Measurements from ENCODE around the gene WWOX.

The WWOX gene

DNA sequence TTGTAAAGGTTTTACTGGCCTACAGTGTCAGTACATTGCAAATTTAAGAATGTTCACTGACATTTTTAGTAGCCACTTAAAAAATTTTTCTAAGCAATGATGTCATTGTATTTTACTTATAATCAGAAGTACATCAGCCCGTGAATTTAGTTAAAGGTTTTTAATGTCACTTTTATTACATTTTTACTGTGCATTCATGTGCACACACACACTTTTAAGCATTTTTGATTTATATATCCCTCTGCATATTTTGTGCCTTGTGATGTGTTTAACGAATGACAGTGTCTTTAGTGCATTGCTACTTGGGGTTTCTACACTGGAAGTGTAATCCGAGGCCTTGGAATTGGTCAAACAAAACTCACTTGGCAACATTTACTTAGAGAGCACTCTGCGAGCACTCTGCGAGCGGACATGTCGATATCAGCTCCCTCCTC is 190.4 kb downstream of the WWOX start:
- TF ChIP-seq ISL1 (CRISPR knock-in tag; IDR thresholded peaks at IDR 0.05) (no peak), TOX (CRISPR knock-in tag; IDR thresholded peaks at IDR 0.05; ENCODE audit: borderline replicate concordance) (no peak)
- no peak for ATAC-seq

DNA sequence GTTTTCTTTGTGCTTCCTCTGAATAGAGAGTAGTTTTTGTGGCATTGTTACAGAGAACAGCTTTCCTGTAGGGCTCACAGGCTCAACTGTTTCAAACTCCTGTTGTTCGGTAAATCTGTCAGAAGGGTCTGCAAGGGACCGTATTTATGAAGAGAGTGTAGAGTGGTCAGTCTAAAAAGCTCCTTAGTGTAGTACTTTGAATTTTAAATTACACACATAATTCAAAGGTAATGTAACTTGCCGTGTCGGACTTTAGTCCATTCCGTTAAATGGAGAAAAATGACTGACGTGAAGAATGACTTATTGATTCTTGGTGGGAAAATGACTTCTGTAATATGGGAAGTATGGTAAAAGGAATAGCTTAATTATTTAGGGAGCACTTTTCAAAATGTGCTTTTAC is 190.9 kb downstream of the WWOX start:
- TF ChIP-seq ISL1 (CRISPR knock-in tag; IDR thresholded peaks at IDR 0.05) (no peak), ZFP3 (CRISPR knock-in tag; IDR thresholded peaks at IDR 0.05) (no peak), ZC3H10 (CRISPR knock-in tag; IDR thresholded peaks at IDR 0.05) (no peak), ARNTL (CRISPR knock-in tag; IDR thresholded peaks at IDR 0.05; ENCODE audit: borderline replicate concordance, low read depth) (no peak), TCF4 (CRISPR knock-in tag; IDR thresholded peaks at IDR 0.05; ENCODE audit: borderline replicate concordance) (no peak), ESRRG (CRISPR knock-in tag; IDR thresholded peaks at IDR 0.05) (no peak), OSR1 (CRISPR knock-in tag; IDR thresholded peaks at IDR 0.05) (no peak)
- TF ChIP-seq, protein P1, sequence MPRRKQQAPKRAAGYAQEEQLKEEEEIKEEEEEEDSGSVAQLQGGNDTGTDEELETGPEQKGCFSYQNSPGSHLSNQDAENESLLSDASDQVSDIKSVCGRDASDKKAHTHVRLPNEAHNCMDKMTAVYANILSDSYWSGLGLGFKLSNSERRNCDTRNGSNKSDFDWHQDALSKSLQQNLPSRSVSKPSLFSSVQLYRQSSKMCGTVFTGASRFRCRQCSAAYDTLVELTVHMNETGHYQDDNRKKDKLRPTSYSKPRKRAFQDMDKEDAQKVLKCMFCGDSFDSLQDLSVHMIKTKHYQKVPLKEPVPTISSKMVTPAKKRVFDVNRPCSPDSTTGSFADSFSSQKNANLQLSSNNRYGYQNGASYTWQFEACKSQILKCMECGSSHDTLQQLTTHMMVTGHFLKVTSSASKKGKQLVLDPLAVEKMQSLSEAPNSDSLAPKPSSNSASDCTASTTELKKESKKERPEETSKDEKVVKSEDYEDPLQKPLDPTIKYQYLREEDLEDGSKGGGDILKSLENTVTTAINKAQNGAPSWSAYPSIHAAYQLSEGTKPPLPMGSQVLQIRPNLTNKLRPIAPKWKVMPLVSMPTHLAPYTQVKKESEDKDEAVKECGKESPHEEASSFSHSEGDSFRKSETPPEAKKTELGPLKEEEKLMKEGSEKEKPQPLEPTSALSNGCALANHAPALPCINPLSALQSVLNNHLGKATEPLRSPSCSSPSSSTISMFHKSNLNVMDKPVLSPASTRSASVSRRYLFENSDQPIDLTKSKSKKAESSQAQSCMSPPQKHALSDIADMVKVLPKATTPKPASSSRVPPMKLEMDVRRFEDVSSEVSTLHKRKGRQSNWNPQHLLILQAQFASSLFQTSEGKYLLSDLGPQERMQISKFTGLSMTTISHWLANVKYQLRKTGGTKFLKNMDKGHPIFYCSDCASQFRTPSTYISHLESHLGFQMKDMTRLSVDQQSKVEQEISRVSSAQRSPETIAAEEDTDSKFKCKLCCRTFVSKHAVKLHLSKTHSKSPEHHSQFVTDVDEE (CRISPR knock-in tag; IDR thresholded peaks at IDR 0.05) = no peak
- TF ChIP-seq, protein P2, sequence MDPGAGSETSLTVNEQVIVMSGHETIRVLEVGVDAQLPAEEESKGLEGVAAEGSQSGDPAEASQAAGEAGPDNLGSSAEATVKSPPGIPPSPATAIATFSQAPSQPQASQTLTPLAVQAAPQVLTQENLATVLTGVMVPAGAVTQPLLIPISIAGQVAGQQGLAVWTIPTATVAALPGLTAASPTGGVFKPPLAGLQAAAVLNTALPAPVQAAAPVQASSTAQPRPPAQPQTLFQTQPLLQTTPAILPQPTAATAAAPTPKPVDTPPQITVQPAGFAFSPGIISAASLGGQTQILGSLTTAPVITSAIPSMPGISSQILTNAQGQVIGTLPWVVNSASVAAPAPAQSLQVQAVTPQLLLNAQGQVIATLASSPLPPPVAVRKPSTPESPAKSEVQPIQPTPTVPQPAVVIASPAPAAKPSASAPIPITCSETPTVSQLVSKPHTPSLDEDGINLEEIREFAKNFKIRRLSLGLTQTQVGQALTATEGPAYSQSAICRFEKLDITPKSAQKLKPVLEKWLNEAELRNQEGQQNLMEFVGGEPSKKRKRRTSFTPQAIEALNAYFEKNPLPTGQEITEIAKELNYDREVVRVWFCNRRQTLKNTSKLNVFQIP (CRISPR knock-in tag; IDR thresholded peaks at IDR 0.05; ENCODE audit: borderline replicate concordance, low read depth) = no peak
- TF ChIP-seq, protein P3, sequence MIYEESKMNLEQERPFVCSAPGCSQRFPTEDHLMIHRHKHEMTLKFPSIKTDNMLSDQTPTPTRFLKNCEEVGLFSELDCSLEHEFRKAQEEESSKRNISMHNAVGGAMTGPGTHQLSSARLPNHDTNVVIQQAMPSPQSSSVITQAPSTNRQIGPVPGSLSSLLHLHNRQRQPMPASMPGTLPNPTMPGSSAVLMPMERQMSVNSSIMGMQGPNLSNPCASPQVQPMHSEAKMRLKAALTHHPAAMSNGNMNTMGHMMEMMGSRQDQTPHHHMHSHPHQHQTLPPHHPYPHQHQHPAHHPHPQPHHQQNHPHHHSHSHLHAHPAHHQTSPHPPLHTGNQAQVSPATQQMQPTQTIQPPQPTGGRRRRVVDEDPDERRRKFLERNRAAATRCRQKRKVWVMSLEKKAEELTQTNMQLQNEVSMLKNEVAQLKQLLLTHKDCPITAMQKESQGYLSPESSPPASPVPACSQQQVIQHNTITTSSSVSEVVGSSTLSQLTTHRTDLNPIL (CRISPR knock-in tag; IDR thresholded peaks at IDR 0.05; ENCODE audit: low read depth) = no peak
- ATAC-seq = no peak

DNA sequence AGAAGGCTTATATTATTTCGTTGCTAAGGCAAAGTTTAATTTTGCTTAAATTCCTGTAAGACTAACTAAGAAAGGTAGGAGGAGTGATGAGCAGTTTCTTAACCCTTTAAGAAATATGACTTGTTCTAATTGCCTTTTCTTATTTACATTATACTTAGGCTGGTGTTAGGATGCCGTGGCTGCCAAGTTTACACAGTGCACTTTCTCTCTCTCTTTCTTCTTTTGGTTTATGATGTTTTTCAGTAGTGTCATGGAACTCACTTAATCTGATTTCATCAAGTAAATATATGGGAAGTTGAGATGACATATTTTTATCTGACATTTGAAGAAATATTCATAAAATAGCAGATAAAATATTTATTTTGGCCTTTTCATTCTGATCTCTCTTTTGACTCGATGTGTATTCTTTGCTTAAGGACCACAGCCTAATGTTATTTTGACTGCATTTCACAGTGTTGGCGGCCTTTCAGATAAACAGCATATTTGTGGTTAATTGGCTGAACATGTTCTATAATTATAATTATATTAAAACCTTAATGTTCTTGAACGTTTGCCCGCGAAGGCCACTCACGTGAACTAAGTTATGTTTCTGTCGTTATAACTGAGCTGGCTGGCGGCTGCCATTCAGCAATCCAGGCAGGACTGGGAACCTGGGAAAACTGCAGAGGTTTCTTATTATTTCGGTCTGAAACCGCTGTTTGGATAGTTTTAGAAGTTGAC is 191.6 kb downstream of the WWOX start:
- no peak for ATAC-seq
- TF ChIP-seq RARB (CRISPR knock-in tag; IDR thresholded peaks at IDR 0.05) = no peak
- TF ChIP-seq TOX (CRISPR knock-in tag; IDR thresholded peaks at IDR 0.05; ENCODE audit: borderline replicate concordance) = no peak
- no peak for TF ChIP-seq TCF4 (CRISPR knock-in tag; IDR thresholded peaks at IDR 0.05; ENCODE audit: borderline replicate concordance)
- no peak for TF ChIP-seq SNAI2 (CRISPR knock-in tag; IDR thresholded peaks at IDR 0.05)
- TF ChIP-seq, protein P2 (CRISPR knock-in tag; IDR thresholded peaks at IDR 0.05; ENCODE audit: borderline replicate concordance, low read depth) = no peak
- TF ChIP-seq, protein P1 (CRISPR knock-in tag; IDR thresholded peaks at IDR 0.05) = no peak
- no peak for TF ChIP-seq ZNF8 (CRISPR knock-in tag; IDR thresholded peaks at IDR 0.05)
- TF ChIP-seq CSDC2 (CRISPR knock-in tag; IDR thresholded peaks at IDR 0.05) = no peak
- no peak for TF ChIP-seq PPARA (CRISPR knock-in tag; IDR thresholded peaks at IDR 0.05; ENCODE audit: borderline replicate concordance)
- TF ChIP-seq ZFP3 (CRISPR knock-in tag; IDR thresholded peaks at IDR 0.05) = no peak
- no peak for TF ChIP-seq OSR1 (CRISPR knock-in tag; IDR thresholded peaks at IDR 0.05)
- TF ChIP-seq ZNF565 (CRISPR knock-in tag; conservative IDR thresholded peaks at IDR 0.05; ENCODE audit: low read depth) = no peak
- TF ChIP-seq GLIS3 (CRISPR knock-in tag; IDR thresholded peaks at IDR 0.05) = no peak
- TF ChIP-seq, protein P3 (CRISPR knock-in tag; IDR thresholded peaks at IDR 0.05; ENCODE audit: low read depth) = no peak
- no peak for TF ChIP-seq BACH2 (CRISPR knock-in tag; IDR thresholded peaks at IDR 0.05; ENCODE audit: borderline replicate concordance)
- TF ChIP-seq ZNF70 (CRISPR knock-in tag; IDR thresholded peaks at IDR 0.05) = no peak
- no peak for TF ChIP-seq ZFP30 (CRISPR knock-in tag; IDR thresholded peaks at IDR 0.05)

Measured in SK-N-SH treated with all-trans-retinoic acid at 6 μM for 48 hours (cell line).